HCT116 (cell line): ENCODE measurements around the gene NEK11.

Experiments
- CEBPB ChIP-seq: IDR thresholded peaks from 2 replicates; pipeline ENCODE4 v1.6.1; 2012; ENCODE audit warnings: low read depth
- EZH2phosphoT487 ChIP-seq: fragments of 200-600 bp; IDR thresholded peaks from 2 replicates; pipeline ENCODE4 v1.6.1; 2018; ENCODE audit warnings: antibody characterized with exemption, borderline replicate concordance
- ZFX ChIP-seq: fragments of 450-650 bp; IDR thresholded peaks from 2 replicates; pipeline ENCODE4 v1.6.1; 2017
- TF ChIP-seq, protein P1 (sequence below), 3 experiments: fragments of 200-600 bp in 1 of 3; sonication (generic) in 1 of 3; IDR thresholded peaks in 2 of 3; conservative IDR thresholded peaks in 1 of 3; 2 replicates each; pipeline ENCODE4 v1.5.1; 2012 to 2017; ENCODE audit warnings: low read depth in 2 of 3, low read length in 2 of 3, antibody characterized with exemption in 1 of 3, borderline replicate concordance in 1 of 3, control low read depth in 1 of 3, mild to moderate bottlenecking in 1 of 3, mixed read lengths in 1 of 3, mixed run types in 1 of 3, moderate library complexity in 1 of 3; ENCODE audit not compliant: insufficient read depth in 1 of 3

DNA sequence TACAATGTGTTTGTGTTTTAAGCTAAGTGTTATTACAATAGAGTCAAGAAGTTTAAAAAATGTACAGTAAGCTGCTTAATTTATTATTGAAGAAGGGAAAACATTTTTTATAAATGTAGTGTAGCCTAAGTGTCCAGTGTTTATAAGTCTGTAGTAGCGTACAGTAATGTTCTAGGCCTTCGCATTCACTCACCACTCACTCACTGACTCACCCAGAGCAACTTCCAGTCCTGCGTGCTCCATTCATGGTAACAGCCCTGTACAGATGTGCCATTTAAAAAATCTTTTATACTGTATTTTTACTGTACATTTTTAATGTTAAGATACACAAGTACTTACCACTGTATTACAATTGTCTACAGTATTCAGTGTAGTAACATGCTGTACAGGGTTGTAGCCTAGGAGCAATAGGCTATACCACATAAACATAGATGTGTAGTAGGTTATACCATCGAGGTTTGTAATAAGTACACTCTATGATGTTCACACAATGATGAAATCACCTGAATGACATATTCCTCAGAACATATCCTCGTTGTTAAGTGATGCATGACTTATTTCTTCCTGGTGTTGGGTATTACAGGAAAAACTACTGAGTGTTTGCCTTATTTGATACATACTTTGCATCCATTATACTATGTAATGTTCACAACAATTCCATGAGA is 198.3 kb downstream of the NEK11 start:
- TF ChIP-seq EZH2phosphoT487: no peak
- TF ChIP-seq, protein P1, sequence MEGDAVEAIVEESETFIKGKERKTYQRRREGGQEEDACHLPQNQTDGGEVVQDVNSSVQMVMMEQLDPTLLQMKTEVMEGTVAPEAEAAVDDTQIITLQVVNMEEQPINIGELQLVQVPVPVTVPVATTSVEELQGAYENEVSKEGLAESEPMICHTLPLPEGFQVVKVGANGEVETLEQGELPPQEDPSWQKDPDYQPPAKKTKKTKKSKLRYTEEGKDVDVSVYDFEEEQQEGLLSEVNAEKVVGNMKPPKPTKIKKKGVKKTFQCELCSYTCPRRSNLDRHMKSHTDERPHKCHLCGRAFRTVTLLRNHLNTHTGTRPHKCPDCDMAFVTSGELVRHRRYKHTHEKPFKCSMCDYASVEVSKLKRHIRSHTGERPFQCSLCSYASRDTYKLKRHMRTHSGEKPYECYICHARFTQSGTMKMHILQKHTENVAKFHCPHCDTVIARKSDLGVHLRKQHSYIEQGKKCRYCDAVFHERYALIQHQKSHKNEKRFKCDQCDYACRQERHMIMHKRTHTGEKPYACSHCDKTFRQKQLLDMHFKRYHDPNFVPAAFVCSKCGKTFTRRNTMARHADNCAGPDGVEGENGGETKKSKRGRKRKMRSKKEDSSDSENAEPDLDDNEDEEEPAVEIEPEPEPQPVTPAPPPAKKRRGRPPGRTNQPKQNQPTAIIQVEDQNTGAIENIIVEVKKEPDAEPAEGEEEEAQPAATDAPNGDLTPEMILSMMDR (IDR thresholded peaks at IDR 0.05 in 2 of 3, conservative IDR thresholded peaks at IDR 0.05 in 1 of 3; ENCODE audit: borderline replicate concordance in 1 of 3, insufficient read depth in 1 of 3, low read depth in 2 of 3, low read length in 2 of 3): no peak
- no peak for TF ChIP-seq ZFX
- TF ChIP-seq CEBPB: no peak
